Globus pallidus (tissue), 1 donor: ENCODE results near the gene SIAE.

Experiments
- DNase-seq: peaks from one replicate; pipeline ENCODE4 v3.0.0-alpha.2; 2015; ENCODE audit warnings: low spot score

SIAE gene

DNA sequence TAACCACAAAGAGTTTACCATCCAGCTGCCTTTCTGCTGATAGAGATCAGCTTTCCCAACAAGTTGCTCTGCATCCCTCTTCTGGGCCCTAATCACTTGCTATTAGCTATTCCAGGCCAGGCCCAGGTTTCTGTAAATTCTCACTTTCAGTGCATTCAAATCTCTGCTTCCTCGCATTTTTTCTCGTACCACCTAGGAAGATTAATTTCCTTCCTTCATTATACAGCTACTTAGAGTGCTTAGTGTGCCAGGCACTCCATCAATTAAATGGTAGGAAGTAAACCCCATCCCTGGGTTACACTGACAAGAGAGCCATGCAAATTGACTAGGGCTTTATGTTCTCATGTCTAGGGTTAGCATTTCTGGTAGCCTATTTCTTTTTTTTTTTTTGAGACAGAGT is 9.7 kb downstream of the SIAE start:
- DNase-seq = no peak

DNA sequence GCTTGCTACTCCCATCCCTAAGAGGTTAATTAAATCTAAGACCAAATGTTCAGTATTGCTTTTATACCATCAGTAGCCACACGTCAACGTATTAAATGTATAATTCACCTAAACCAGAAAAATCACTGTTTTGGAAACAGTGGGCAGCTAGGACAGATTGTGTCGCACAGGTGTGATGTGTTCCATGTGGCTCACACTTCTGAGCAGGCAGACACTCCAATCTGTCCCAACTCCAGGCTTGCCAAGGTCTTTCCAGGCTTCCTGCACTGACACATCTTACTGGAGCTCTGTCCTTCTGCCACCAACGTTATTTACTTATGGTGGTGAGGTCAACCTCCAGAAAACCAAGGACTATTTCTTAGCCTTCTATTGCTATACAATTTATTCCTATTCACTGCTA is 11.4 kb downstream of the SIAE start:
- no peak for DNase-seq

DNA sequence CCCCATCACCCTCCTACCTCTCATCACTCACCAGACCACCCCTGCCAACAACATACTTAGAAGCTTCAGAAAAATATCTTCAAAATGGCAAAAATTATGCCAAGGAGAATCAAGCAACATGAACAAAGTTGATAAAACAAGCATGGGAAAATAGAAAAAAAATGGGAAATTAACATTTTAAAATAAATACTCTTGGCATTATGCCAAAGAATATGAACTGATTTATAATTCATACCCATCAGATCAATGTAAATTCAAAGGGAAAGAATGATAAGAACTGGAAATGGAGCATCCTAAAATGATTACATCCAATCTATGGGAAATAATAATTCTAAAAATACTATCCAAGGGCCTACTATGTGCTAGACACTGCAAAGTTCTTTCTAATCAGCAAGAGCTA is 12.0 kb downstream of the SIAE start:
- no peak for DNase-seq

DNA sequence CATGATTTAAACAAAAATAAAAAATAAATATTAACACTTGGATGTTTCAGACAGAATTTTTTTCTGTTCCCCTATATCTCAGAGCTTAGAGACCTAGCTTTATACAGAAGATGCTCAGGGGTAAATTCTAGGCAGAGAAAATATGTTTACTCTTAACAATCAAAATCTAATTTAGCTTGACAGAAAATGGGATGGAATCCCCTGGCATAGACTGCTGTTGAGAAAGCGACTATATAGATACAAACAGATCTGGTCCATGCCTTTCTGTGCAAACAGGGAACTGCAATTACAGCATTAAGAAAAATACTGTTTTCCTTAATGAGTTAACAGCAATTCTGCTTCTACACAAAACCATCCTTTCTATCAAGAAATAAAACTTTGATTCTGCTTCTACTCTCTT is 14.6 kb downstream of the SIAE start:
- no peak for DNase-seq

DNA sequence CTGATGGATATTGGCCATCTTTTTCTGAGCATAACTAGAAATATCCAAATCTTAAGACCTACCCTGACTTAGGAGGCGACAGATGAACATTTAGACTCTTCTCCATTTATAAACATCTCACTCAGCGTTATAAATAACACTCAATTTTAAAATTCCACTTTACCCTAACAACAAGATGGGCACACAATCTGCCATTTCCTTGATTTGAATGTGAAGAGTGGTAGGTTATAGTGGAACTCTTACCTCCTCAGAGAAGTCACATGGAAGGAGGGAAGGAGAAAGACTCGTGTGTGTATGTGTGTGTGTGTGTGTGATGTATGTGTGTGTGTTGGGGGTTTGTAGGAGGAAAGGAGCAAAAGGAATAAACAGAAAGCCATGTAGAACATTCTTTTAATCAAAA is 15.0 kb downstream of the SIAE start:
- no peak for DNase-seq

DNA sequence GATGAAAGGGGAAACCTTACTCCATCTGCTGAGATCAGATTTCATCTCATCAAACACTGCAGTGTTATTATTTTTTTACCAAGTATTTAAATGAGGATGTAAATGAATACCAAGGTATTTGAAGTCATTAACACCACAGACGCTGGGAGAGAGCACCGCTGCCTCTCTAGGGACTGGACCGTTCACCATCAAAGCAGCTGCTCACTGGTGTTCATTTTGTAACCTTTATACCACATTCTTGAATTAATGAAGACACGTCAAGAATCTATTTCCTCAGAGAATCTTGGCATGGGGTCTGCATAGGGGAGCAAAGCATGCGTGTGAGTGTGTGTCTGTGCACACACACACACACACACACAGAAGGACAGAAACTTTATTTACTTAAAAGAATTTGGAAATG is 15.6 kb downstream of the SIAE start:
- DNase-seq = no peak

DNA sequence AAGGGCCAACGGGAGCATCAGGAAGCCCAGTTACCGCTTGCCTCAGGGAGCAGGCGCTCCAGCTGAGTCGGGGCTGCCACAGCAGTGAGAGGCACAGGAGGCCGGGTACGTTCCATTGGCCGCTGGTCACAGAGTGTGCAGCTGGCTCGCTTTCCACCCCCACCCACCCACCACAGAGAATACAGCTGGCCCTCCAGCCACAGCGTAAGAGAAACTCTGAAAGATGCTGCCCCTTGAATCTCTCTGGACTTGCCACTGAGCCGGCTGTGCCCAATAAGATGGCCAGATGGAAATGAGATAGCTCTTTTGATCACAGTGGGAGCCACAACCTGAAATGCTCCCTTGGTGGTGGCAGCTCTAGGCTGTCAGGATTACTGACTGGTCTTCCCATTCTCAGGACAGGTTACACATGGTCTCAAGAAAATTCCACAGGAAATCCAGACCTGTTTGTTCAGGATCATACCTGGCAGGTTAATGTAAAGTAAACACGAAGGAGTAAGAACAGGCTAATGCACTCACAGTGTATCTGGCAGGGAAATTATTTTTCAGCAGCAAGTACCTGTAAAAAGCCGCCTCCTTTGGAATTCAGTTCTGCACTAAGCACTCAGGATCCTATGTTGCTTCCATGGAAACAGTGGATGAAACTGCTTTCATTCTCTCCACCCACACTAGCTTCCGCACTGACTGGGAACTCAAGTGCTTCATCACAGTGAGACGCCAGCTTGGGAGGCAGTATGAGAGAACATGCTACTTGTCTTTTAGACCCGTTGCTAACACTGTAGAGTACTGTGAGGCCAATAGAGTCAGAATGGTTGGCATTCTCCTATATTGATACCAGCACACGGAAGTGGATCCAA is 16.5 kb downstream of the SIAE start:
- no peak for DNase-seq

DNA sequence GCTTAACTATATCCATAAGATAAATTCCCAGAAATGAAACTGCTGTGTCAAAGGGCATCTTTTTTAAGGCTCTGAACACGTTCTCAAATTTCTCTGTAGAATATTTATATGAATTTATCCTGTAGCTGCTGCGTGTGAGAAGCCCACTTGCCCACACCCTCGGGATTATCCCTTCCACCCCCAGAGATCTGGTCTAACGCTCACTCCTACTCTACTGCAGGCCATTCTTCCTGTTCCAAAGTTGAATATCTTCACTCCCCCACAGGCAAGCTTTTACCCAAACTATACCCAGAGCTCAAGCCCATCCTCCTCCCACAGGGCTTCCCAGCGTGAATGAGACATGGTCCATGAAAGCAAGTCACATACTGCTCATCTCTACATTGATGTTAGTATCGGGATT is 24.9 kb downstream of the SIAE start:
- DNase-seq = no peak

DNA sequence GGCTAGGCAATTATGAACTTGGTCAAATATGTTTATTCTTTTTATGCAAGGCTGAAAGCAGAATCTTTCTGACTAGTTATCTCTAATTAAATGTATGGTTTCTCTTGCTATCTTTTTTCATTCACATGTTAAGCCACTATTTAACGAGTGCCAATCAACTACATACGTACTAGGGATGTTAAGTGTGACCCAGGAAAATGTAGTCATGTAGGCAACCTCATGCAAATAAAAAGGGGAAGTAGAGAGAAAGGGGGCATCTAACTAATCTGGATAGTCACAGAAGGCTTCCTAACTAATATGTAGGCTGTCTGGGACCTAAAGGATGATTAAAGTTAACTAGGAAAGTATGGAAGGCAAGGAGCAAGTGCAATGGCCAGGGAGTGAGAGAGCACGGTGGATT is 27.4 kb downstream of the SIAE start:
- DNase-seq = no peak

DNA sequence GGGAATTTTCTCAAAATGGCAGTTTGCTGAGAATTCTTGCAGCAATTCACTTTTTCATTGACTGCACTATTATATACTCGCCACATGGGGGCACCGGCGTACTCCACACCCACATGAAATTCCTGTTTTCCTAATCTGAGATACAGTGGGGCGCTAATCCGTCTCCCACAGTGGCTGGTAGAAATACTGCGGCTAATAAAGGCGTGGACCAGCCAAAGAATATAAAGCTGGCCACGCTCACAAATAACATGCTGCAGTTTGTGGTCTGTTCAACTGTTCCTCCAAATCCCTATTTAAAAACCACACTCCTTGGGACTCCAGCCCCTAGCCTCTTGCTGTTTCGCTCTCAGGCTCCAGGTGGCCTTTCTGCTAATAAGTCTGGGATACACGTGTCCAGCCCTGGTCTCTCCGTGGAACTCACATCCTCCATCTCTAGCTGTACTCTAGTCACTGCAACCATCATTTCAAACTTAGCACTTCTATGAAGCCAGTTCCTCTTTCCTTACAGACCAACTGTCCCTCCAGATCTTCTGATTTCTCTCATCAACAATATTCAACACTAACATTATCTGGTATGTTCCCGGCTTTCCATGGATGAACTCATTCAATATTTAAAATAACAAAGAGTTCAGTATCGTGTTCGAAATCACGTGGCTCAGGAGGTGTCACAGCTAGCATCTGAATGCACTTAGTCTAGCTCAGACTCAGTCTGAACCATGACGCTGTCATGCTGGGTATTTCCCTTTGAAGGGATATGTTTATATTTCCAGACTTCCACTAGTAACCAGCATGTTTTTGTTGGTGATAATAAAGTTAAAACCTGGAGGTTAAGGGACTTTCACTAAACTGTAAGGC is 28.9 kb downstream of the SIAE start:
- DNase-seq = peak; percentile 71

DNA sequence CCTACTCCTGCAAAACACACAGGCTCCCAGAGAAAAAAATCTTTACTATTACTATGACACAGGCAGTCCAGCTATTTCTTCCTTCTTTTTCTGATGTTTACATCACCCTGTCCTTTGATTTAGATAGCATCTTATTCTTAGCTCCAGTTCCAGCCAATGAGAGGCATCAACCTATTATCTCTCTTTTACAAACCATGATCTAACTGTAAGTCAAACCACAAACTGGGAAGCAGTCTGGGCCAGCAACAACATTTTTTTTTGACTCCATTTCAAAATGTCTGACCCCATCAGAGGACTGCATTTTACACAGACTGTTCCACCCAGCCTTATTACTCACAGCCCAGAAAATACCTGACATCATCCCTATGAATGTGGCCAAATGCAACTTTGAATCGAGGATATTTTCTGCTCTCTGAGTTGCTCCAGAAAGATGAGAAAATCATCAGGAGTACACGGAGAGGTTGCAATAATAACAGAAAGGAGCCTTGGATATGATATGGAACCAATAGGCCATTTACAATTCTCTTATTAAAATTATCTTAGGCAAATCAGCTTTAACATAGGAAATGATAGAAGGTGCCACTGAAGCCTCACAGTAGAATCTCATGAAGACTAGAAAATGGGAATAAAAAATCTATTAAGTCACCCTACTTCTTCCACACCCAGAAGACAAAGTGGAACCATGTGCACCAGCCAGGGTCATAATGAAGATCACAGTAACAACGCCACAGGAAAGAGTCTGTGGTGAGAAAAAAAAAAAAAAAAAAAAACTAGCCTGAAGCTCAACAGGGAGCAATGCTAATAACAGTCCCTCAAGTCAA is 29.7 kb downstream of the SIAE start:
- DNase-seq = no peak

DNA sequence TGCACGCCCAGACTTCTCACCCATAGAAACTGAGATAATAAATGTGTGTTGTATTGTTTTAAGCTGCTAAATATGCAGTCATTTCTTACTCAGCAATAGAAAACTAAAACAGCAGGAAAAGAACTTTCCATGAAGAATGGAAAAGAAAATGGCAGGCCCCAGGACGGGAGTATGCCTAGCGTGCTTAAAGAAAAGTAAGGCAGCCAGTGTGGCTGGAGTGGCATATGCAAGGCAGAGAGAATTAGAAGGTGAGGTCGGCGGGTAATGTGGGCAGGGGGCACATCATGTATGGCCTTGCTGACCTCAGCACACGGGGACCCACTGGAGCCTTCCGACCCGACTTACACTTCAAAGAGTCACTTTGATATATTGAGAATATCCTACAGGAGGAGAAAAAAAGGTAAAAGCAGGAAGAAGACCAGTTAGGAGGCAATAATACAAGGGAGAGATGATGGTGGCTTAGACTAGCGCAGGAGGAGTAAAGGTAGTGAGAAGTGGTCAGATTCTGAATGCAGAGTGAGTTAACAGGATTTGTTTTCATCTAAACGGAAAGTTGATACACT is 30.4 kb downstream of the SIAE start:
- DNase-seq = no peak

DNA sequence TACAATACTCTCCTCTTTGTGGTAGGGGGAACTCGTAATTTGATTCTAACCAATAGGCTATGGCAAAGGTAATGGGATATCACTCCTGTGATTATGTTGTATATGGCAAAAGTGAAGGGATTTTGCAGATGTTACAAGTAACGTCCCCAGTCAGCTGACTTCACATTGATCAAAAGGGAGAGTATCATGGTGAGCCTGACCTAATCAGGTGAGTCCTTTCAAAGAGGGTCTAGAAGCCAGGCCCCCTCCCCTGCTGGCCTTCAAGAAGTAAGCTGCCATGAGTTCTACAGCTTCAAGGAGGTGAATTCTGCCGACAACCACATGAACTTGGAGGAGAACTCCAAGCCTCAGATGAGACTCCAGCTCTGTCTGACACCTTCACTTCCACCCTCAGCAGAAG is 30.9 kb downstream of the SIAE start:
- DNase-seq = no peak

DNA sequence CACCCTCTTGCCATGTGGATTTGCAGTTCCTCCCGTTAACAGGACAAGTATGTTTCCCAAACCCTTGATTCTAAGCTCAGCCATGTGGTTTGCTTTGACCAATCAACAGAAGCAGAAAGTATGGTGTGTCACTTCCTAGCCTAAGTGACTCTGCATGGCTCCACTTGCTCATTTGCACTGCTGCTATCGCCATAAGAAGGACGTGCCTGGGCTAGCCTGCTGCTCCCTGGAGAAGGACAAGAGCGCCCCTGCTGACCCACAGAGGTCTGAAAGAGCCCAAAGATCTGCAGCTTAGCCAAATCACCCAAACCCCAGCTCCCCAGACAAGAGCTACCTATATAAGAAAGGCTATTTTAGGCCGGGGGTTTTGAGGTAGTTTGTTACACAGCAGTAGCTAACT is 32.9 kb downstream of the SIAE start:
- no peak for DNase-seq

DNA sequence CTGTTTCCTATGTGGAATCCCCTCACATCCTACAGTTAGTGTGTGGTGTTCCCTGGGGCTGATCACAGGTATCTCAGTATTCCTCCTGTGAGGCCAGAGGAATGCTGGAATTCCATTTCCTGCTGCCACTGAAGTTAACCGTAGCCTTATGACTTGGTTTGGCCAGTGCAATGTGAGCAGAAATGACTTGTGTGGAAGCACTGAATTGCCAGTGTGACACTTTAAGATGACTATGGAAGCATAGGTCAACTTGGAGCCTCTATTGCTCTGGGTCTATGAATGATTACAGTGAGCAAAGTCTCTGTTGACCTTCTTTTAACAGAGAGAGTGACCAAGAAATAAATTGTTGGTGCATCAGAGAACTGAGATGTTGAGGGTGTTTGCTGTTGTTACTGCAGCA is 34.4 kb downstream of the SIAE start:
- DNase-seq = no peak

DNA sequence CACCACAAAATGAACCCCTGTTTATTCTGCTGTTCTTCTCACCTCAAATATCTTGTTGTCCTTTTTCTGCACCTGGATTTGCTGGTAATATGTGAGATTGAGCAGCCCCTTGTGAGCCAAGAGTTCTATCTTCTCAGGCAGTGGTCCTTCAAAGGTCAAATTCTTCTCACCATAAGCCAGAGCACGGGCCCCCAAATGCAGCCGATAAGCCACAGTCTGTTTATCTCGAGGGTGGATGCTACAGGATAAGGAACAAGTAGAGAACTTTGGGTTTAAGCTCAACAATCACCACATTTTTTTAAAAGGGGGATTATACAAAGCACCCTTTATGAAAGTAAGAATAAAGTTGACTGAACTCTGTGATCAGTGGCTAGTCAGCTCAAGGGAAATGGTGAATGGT is 35.0 kb downstream of the SIAE start:
- no peak for DNase-seq

DNA sequence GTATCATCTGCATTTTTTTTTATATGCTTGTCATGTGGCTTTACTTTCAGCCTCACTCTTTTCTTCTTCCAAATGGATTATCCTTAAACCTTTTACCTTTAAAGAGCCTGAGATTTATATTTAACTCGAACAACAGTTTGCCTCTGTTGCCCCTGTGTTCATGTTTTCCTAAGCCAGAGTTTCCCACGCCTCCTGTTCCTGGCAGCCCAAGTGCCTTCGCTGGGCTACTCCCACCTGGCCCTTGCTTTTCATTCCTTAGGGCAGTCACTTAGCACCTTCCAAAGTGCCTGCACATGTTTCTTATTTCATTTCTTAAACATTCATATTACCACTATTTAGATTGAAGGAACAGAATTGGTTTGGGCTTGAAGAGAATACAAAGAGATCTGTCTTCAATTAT is 37.6 kb downstream of the SIAE start:
- DNase-seq = no peak

DNA sequence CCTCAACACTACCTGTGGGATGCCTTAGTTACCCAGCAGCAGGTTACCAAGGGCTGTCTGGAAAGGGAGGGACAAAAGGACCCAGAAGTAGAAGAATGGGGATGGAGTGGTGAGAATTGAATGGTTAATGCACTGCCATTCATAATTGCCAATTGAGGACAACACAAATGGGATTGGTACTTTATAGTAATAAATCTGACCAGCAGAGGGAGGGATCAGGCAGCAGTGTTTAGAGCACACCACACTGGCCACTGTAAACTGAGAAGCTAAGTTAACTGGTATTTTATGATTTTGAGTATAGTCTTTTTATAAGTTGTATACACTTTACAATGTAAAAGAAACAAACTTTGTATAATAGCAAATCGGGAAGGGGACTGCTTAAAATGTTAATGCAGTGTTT is 40.2 kb downstream of the SIAE start:
- DNase-seq = no peak

DNA sequence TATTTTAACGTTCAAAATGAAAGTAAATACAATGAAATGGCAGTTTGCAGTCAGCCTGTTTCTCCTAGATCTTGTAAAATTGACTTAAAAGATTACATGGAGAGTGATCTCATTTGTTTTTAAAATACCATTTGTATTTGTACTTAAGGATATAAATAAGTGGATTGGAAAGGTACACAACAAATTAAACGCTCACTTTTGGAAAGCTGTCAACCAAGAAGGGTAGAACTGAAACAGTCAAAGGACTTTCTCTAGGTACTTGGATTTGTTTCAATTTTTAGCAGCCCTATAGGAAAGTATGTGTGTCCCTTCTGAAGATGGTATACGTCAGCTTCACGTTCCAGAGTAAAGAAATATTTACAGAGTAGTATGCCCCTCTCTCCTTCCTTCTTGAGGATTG is 43.6 kb downstream of the SIAE start:
- DNase-seq = no peak

DNA sequence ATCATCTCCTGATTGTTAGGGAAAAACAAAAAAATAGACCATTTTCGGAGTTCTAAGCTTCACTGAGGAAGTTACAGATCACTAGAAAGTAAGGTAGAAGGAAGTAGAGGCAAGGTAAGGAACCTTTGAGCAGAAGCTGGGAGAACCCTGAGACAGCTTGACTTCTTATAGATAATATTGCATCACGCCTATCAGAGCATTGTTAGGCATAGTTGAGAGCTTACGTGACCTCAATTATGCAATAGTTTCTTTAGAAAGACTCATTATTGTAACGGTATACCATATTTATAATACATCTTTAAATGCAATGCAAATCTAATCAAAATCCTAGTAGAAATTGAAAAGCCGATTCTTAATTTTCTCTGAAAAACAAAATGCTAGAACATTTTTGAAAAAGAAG is 46.0 kb downstream of the SIAE start:
- DNase-seq = no peak

DNA sequence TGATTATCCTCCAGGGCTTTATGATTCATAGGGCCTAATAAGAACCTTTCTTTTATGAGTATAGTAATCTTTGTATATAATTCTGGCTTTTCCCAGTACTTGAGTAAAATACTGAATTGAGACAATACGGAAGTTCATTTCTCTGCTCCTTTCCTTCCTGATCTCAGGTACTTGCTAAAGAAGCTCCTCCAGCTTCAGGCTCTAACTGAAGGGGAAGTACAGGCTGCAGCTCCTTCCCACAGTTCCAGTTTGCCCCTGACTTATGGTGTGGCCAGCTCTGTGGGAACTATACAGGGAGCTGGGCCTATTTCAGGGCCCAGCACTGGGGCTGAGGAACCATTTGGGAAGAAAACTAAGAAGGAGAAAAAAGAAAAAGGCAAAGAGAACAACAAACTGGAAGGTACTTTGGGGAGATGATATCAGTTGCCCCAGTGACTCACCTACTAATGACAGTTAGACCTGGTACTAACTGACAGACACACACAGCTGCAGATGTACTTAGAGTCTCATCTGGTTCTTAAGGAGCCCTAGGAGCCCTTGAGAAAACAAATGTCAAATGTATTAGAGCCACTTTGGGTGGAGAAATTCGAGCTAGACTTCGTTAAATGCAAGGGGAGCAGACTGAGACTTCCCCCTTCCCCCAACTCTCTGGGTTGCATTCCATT is 47.9 kb downstream of the SIAE start:
- no peak for DNase-seq
